Upper lobe of left lung (tissue), 6 donors: ENCODE measurements around the gene PDGFD. TPM values are rescaled to one million over a fixed set of nuclear protein-coding genes. Genes with fewer than 3 reads are reported as not detected.

Source experiments
- ATAC-seq, 2 donors: fragments of 200-7000 bp; cut with Tn5 transposase; one replicate each; pipeline ENCODE4 v1.9.1; 2022; ENCODE audit warnings: mild to moderate bottlenecking in 2 of 2, moderate library complexity in 2 of 2; ENCODE audit not compliant: low FRiP score in 2 of 2
- DNase-seq, 2 donors: peaks; one replicate each; pipeline ENCODE4 v3.0.0-alpha.2; 2019 to 2020
- H3K27ac ChIP-seq, 4 donors: fragments of 200-600 bp; sonication (generic); one replicate each; pipeline ENCODE4 v1.5.1; 2016 to 2019
- H3K27me3 ChIP-seq, 4 donors: fragments of 200-600 bp; sonication (generic); one replicate each; pipeline ENCODE4 v1.5.1; 2017 to 2019
- H3K36me3 ChIP-seq, 4 donors: fragments of 200-600 bp; sonication (generic); one replicate each; pipeline ENCODE4 v1.5.1; 2016 to 2019
- H3K4me1 ChIP-seq, 4 donors: fragments of 200-600 bp; sonication (generic); one replicate each; pipeline ENCODE4 v1.5.1; 2018 to 2019
- H3K4me3 ChIP-seq, 4 donors: fragments of 200-600 bp; sonication (generic); one replicate each; pipeline ENCODE4 v1.5.1; 2017 to 2019; ENCODE audit warnings: mild to moderate bottlenecking in 2 of 4, moderate library complexity in 1 of 4
- H3K9me3 ChIP-seq, 4 donors: fragments of 200-600 bp; sonication (generic); one replicate each; pipeline ENCODE4 v1.5.1; 2018 to 2019
- CTCF ChIP-seq, 6 experiments: fragments of 450-650 bp in 4 of 6; fragments of 200-600 bp in 2 of 6; sonication (generic) in 2 of 6; IDR thresholded peaks; one replicate each; pipeline ENCODE4 v1.5.1; 2016 to 2019; ENCODE audit warnings: antibody characterized with exemption in 6 of 6
- EP300 ChIP-seq, 4 donors: sonication (generic); formaldehyde crosslinking; IDR thresholded peaks; one replicate each; pipeline ENCODE4 v1.5.1; 2017; ENCODE audit warnings: antibody characterized with exemption in 4 of 4, control low read depth in 2 of 4
- POLR2A ChIP-seq, 4 donors: fragments of 450-650 bp; IDR thresholded peaks; one replicate each; pipeline ENCODE4 v1.5.1; 2016 to 2017; ENCODE audit warnings: antibody characterized with exemption in 4 of 4, mild to moderate bottlenecking in 2 of 4
- POLR2AphosphoS5 ChIP-seq, 2 donors: sonication (generic); formaldehyde crosslinking; IDR thresholded peaks; one replicate each; pipeline ENCODE4 v1.5.1; 2017; ENCODE audit warnings: antibody characterized with exemption in 2 of 2
- WGBS, 2 donors: methylation state at CpG; one replicate each; pipeline ENCODE4 v1.1.5; 2017 to 2018; 5-methylcytosine and 5-hydroxymethylcytosine counted together
- total RNA-seq, 6 donors: library from RNA; depleted of rRNA in 4 of 6; stranded (reverse); fragments of >200 nt in 4 of 6; gene quantifications; one replicate each; pipeline versions ENCODE4 v1.1.0 to v1.2.1, GENCODE V29; 2016 to 2021
- donor health status: DM: no; HTN: no; CAD: no; lungs with moderate emphysema.
- donor health status: DM: no; HTN: yes; CAD: no; lungs with severe emphysema.

PDGFD gene
- total RNA-seq, 6 donors from 2014 or later = 2.1 to 6.6 (median 2.7) TPM; not detected in 1

GRCh38 chr11:103936059-103936458 lies 227.9 kb downstream of the PDGFD start:
- H3K27ac ChIP-seq = no peak overlapping the region
- DNase-seq = no peak
- WGBS, 2 donors = 89 to 97% methylated on average over 1 of the region's 1 CpG
- H3K4me3 ChIP-seq = no peak overlapping the region
- H3K9me3 ChIP-seq = no peaks in the 10 kb centered on the region
- no peaks in the 10 kb centered on the region for H3K27me3 ChIP-seq
- no peaks in the 10 kb centered on the region for H3K4me1 ChIP-seq
- no peaks in the 10 kb centered on the region for H3K36me3 ChIP-seq
- TF ChIP-seq POLR2A (IDR thresholded peaks at IDR 0.05) (no peak), CTCF (IDR thresholded peaks at IDR 0.05) (no peak), EP300 (IDR thresholded peaks at IDR 0.05) (no peak), POLR2AphosphoS5 (IDR thresholded peaks at IDR 0.05) (no peak)
- peak in 1 of 2 donors; percentile 39 for ATAC-seq

- DNase-seq = no peak
- TF ChIP-seq EP300 (IDR thresholded peaks at IDR 0.05) (no peak), POLR2AphosphoS5 (IDR thresholded peaks at IDR 0.05) (no peak), CTCF (IDR thresholded peaks at IDR 0.05) (no peak), POLR2A (IDR thresholded peaks at IDR 0.05) (no peak)
- Histone ChIP-seq H3K9me3 (no peaks in the 10 kb centered on the region), H3K4me1 (no peaks in the 10 kb centered on the region), H3K27me3 (no peaks in the 10 kb centered on the region), H3K27ac (no peak overlapping the region), H3K4me3 (no peak overlapping the region), H3K36me3 (no peaks in the 10 kb centered on the region)
- 95 to 98% methylated on average over 2 of the region's 2 CpGs for WGBS, 2 donors
- ATAC-seq = no peak
Measured at GRCh38 chr11:103935219-103935618, 228.7 kb downstream of the PDGFD start.

GRCh38 chr11:103929170-103929903 lies 234.6 kb downstream of the PDGFD start:
- Histone ChIP-seq H3K27me3 (no peaks in the 10 kb centered on the region), H3K4me1 (no peaks in the 10 kb centered on the region), H3K36me3 (no peaks in the 10 kb centered on the region), H3K27ac (no peak overlapping the region), H3K9me3 (no peaks in the 10 kb centered on the region), H3K4me3 (no peak overlapping the region)
- ATAC-seq = no peak
- no peak for DNase-seq
- TF ChIP-seq POLR2AphosphoS5 (IDR thresholded peaks at IDR 0.05) (no peak), CTCF (IDR thresholded peaks at IDR 0.05) (no peak), EP300 (IDR thresholded peaks at IDR 0.05) (no peak), POLR2A (IDR thresholded peaks at IDR 0.05) (no peak)
- WGBS, 2 donors = 78 to 87% methylated on average over 3 of the region's 3 CpGs

GRCh38 chr11:103928802-103929161 lies 235.2 kb downstream of the PDGFD start:
- no peaks in the 10 kb centered on the region for H3K27me3 ChIP-seq
- WGBS, 2 donors = 76 to 82% methylated on average over 5 of the region's 5 CpGs
- no peak for TF ChIP-seq POLR2AphosphoS5 (IDR thresholded peaks at IDR 0.05)
- no peak for TF ChIP-seq EP300 (IDR thresholded peaks at IDR 0.05)
- TF ChIP-seq CTCF (IDR thresholded peaks at IDR 0.05) = no peak
- TF ChIP-seq POLR2A (IDR thresholded peaks at IDR 0.05) = no peak
- H3K36me3 ChIP-seq = no peaks in the 10 kb centered on the region
- H3K9me3 ChIP-seq = no peaks in the 10 kb centered on the region
- ATAC-seq = no peak
- H3K4me3 ChIP-seq = no peak overlapping the region
- H3K27ac ChIP-seq = no peak overlapping the region
- H3K4me1 ChIP-seq = no peaks in the 10 kb centered on the region
- DNase-seq = no peak
